DLD1 (cell line): ENCODE data around the gene ZNF772.
"Not testable (repeated sequence)": the region's sequence is repeated elsewhere in the genome, so short reads cannot be mapped to it uniquely, and the experiment has no call there.

Experiments
- in situ Hi-C: cut with HindIII; loops from 2 replicates; pipeline ENCODE4 v1.10.0; 2017; ENCODE audit warnings: low sequenced_read_pairs

The ZNF772 gene

DNA sequence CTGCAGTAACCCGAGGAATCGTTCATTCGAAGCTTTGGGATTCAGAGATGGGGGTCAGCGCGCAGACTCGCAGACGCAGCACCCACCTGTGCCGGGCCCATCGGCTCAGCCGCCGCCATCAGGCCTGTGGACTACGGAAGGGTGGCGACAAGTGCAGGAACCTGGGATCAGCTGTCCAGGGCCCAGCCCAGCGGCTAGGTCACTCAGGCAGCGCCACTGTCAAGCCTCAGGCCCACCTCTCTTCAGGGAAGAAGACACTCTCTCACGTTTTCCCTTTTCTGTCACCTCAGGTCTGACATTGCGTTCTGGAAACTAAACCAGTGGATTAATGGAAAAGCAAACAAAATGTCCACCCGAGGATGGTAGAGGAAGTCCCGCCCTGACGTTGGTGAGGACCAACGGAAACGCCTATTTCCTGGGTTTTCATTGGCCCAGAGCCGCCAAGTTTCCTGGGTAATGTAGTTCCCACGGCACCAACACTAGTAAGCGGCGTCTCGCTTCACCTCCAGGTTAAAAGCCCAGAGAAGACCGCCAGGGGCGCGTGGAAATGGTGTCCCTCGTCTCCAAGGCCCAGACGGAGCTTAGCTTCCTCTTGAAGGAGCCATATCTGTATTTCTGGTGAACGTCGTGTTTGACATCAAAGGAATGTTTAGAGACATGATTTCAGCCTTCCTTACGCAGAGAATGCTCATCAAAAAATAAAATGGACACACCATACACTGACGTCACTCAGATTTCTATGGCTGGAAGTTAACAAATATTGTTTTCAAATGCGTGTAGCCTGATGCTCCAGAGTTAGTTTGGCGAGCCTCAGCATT, at the start of gene ZNF772:
ZNF772 (minus strand) TSS at position 376 of the 818 bp plus-strand sequence; CDS start at position 119, 257 bp downstream.
- in situ Hi-C loops: no loop called here

GRCh38 chr19:57518021-57518420, 40.7 kb upstream of the ZNF772 start:
- in situ Hi-C loops: not testable (repeated sequence)

DNA sequence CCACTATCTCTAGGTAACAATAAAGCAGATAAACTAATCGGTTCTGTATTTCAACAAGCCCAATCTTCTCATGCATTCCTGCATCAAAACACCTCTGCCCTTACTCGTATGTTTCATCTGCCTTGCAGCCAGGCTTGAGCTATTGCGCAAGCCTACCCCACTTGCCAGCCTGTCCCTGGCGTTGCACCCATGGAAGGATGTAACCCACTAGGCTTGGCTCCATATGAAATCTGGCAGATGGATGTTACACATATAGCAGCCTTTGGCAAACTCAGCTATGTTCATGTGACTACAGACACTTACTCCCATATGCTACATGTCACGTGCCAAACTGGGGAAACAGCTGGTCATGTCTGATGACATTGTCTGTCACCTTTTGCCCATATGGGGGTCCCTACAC, 37.9 kb upstream of the ZNF772 start:
- in situ Hi-C loops: no loop called here

GRCh38 chr19:57512845-57513244, 35.5 kb upstream of the ZNF772 start:
- in situ Hi-C loops: no loop called here

GRCh38 chr19:57511484-57511883, 34.1 kb upstream of the ZNF772 start:
- in situ Hi-C loops: no loop called here

GRCh38 chr19:57506163-57506562, 28.8 kb upstream of the ZNF772 start:
- in situ Hi-C loops: no loop called here

DNA sequence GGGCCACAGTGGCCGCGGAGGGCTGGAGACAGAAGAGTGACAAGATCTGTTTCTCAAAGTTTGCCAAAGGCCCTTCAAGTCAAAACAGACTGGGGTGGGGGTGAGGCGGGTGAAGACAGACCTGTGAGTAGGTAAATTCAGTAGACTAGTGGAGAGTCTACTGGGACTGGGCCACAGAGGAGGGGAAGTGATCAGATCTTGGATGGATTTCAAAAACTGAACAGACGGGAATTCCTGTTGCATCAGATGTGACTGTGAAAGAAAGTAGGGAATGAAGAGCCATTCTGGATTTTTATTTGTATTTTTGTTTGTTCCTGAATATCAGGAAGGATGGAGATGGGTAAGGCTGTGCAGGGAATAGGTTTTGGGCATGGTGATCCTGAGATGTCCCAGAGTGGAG, 23.0 kb upstream of the ZNF772 start:
- in situ Hi-C loops: not testable (repeated sequence)

DNA sequence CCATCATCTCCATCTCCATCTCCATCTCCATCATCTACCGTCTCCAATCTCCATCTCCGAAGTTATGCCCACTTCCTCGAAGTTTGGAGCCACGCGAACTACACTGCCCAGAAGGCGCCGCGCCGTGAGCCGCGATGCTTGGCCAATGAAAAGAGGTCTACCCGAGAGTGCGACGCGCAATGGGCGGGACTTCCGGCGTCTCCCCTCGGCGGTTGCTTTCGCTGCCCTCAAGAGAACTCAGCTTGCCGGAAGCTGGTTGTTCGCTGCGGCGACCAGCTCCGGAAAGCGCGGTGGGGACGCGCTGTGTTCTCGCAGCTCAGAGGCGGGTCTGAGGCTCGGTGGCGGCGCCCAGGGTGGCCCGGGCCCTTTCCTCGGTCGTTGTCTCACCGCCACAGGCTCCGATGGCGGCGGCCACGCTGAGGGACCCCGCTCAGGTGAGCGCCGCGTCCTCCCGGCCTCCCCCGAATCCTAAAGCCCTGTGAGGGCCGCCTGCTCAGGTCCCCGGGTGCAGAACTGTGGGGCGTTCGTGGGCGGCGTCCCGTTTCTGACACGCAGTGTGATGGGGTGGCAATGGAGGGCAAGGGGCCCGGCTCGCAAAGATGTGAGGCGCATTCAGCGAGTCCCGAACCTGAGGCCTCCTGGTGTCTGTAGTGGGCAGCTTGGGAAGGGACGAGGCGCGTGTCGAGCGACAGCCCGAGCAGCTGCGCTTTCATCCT, 22.5 kb upstream of the ZNF772 start, which contains the start of gene ZNF773:
ZNF773 (plus strand) TSS at position 259 of the 716 bp plus-strand sequence; CDS start at position 402, 143 bp downstream.
- in situ Hi-C loops: not testable (repeated sequence)

DNA sequence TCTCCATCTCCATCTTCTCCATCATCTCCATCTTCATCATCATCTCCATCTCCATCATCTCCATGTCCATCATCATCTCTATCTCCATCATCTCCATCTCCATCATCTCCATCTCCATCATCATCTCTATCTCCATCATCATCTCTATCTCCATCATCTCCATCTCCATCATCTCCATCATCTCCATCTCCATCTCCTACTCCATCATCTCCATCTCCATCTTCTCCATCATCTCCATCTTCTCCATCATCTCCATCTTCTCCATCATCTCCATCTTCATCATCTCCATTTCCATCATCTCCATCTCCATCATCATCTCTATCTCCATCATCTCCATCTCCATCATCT, 21.9 kb upstream of the ZNF772 start:
- in situ Hi-C loops: not testable (repeated sequence)

DNA sequence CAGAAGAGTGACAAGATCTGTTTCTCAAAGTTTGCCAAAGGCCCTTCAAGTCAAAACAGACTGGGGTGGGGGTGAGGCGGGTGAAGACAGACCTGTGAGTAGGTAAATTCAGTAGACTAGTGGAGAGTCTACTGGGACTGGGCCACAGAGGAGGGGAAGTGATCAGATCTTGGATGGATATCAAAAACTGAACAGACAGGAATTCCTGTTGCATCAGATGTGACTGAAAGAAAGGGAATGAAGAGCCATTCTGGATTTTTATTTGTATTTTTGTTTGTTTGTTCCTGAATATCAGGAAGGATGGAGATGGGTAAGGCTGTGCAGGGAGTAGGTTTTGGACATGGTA, 10.9 kb upstream of the ZNF772 start:
- in situ Hi-C loops: not testable (repeated sequence)

DNA sequence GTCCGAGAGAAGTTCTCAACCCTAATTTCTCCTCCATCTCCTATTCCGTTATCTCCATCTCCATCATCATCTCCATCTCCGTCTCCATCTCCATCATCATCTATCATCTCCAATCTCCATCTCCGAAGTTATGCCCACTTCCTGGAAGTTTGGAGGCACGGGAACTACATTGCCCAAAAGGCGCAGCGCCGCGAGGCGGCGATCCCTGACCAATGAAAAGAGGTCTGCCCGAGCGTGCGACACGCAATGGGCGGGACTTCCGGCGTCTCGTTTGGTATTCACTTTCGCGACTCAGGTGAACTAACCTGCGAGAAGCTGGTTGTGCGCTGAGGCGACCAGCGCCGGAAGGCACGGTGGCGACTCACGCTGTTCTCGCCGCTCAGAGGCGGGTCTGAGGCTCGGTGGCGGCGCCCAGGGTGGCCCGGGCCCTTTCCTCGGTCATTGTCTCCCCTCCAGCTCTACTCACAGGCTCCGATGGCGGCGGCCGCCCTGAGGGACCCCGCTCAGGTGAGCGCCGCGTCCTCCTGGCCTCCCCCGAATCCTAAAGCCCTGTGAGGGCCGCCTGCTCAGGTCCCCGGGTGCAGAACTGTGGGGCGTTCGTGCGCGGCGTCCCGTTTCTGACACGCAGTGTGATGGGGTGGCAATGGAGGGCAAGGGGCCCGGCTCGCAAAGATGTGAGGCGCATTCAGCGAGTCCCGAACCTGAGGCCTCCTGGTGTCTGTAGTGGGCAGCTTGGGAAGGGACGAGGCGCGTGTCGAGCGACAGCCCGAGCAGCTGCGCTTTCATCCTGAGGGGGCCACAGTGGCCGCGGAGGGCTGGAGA, 10.3 kb upstream of the ZNF772 start, which contains the start of gene ZNF419:
ZNF419 (plus strand) TSS at position 274 of the 822 bp plus-strand sequence; CDS start at position 475, 201 bp downstream.
- in situ Hi-C loops: not testable (repeated sequence)

DNA sequence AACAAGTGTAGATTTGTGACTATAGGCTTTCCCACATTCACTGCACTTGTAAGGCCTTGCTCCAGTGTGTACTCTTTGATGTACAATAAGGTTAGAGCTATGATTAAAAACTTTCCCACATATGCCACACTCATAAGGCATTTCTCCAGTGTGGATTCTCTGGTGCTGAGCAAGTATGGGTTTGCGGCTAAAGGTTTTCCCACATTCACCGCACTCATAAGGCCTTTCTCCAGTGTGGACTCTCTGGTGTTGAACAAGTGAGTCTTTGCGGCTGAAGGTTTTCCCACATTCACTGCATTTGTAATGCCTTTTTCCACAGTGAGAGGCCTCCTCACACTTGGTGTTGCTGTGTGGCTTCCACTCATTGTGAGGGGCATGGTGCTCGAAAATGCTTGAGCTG, 3.7 kb downstream of the ZNF772 start:
- in situ Hi-C loops: no loop called here

GRCh38 chr19:57466489-57466888, 10.9 kb downstream of the ZNF772 start:
- in situ Hi-C loops: no loop called here

GRCh38 chr19:57465680-57466381, 11.5 kb downstream of the ZNF772 start:
- in situ Hi-C loops: no loop called here

GRCh38 chr19:57452307-57452706, 25.1 kb downstream of the ZNF772 start:
- in situ Hi-C loops: no loop called here

- in situ Hi-C loops: no loop called here
Measured at GRCh38 chr19:57443121-57443696, 34.2 kb downstream of the ZNF772 start.

DNA sequence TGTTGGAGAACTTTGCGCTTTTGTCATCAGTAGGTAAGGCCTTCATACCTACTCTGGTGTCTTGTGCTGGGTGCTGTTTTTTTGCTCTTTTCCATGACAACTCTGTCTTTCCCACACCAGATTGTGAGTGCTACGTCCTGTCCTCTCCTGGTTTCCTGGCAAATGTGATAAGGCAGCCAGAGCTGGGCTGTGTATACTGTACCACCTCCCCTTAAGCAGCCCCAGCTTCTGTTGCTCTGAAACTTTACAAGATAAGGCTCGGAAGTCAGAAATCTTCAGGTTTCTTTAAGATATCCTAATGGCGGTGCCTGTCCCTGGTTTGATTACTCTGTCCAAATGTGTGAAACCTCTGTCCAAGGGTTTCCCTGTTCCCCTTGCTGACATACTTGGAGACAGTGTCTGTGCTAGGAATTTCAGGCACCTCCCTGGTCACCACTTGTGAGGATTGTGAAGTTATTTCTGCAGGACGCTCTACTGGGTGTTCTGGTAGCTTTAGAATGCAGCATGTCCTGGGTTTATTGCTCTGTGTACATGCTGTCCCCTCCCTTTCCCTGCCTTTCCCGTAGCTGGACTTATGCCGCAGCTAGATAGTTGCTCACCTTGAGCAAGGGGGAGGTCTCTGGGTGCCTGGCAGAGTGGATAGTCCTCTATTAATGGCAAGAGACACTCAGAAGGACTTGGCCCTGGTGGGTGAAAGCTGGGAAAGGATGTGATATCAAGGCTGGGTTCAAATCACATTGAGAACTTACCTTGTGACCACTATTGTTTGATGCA, 35.2 kb downstream of the ZNF772 start:
- in situ Hi-C loops: no loop called here

GRCh38 chr19:57438925-57439324, 38.4 kb downstream of the ZNF772 start:
- in situ Hi-C loops: no loop called here

DNA sequence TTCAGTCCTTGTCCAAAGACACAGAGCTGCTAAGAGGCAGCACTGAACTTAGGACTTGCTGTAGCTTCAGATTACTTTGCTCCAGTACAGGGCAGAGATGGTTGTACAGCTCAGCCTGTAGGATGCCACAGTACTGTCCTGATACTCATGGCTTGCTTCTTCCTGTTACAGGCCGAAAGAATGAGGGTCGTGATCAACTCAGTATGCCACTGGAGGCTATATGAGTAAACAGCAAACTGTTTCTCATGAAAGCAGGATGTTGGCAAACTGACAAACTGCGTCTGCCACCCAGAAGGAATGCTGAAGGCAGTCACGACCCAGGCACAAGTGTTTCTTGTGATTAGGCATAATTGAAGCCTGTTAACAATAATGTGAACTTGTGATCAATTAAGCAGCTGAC, 39.4 kb downstream of the ZNF772 start:
- in situ Hi-C loops: no loop called here

- in situ Hi-C loops: no loop called here
Measured at GRCh38 chr19:57436417-57436816, 40.9 kb downstream of the ZNF772 start.
